Chondrocyte (in vitro differentiated cells): ENCODE data around the gene CFAP141. TPM values are rescaled to one million over a fixed set of nuclear protein-coding genes. Genes with fewer than 3 reads are reported as not detected.

Experiments
- DNase-seq: peaks from one replicate; pipeline ENCODE4 v3.0.0; 2021; ENCODE audit warnings: mixed read lengths, low spot score
- H3K27ac Mint-ChIP-seq: one replicate; pipeline ENCODE4 v1.8.0; 2021; ENCODE audit warnings: mild to moderate bottlenecking, moderate library complexity, mixed read lengths; ENCODE audit not compliant: unreplicated experiment
- H3K27me3 Mint-ChIP-seq: 2 replicates; pipeline ENCODE4 v1.8.0; 2021; ENCODE audit warnings: low read depth, mixed read lengths
- H3K36me3 Mint-ChIP-seq: 2 replicates; pipeline ENCODE4 v1.8.0; 2021; ENCODE audit warnings: low read depth, mixed read lengths
- H3K4me1 Mint-ChIP-seq: 2 replicates; pipeline ENCODE4 v1.8.0; 2021; ENCODE audit warnings: low read depth, mild to moderate bottlenecking, mixed read lengths
- H3K4me3 Mint-ChIP-seq: one replicate; pipeline ENCODE4 v1.8.0; 2021; ENCODE audit warnings: mild to moderate bottlenecking, moderate library complexity, mixed read lengths; ENCODE audit not compliant: unreplicated experiment
- H3K9me3 Mint-ChIP-seq: 2 replicates; pipeline ENCODE4 v1.8.0; 2021; ENCODE audit warnings: low read depth, mixed read lengths
- total RNA-seq: library from RNA; stranded (reverse); gene quantifications from 3 replicates; pipeline ENCODE4 v1.2.1, GENCODE V29; 2021
- TF ChIP-seq, protein P1 (sequence below): fragments of 200-600 bp; sonication (generic); IDR thresholded peaks from 2 replicates; pipeline ENCODE4 v1.5.0; 2021; ENCODE audit warnings: antibody characterized with exemption, mild to moderate bottlenecking, moderate library complexity

Gene CFAP141
- total RNA-seq, 1 donor from 2014 or later = not detected

DNA sequence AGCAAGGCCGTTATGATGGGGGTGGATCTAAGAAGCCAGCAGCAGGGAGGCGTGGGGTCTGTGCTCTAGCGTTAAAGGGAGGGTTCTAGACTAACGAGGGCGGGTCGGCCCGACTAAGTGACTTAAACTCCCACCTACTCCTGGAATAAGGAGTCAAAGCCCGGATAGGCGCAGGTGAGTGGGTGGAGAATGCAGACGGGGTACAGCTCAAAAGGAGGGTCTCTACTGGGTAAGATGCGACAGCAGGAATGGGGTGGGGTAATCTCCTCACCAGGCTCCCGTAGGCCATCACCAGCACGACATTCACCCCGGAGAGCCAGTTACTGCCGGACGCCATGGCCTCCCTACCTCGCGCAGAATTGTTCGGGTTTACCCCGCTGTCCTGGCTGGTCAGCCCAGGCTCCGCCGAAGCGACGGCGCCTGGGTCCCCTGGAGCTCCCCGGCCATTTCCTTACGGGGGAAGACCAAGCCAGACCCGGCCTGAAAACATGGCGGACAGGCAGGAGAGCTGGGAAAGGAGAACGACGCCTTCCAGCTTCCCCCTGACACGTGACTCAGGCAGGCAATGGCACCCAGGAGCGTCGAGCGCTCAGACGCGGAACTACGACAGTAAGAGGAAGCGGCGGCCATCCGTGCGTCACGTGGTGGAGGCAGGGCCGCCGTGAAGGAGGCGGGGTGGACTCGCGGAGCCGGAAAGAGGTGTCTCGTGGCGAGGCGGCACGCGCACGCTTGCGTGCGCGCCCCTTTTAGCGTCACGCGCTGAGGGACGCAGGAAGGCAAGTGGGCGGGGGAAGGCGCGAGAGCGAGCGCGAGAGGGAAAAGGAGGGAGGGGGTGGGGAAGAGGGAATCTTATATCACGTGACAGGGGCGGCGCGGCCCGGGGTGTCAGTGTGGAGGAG is 14.2 kb upstream of the CFAP141 start, which contains the start of gene UBAP2L:
Gene UBAP2L, plus strand, starts transcription at position 885 of the 899 bp plus-strand sequence. CDS start 4,169 bp downstream, outside the sequence.
- no peaks in the 10 kb centered on the region for H3K9me3 Mint-ChIP-seq
- peak; percentile 100 for DNase-seq
- peak within 1 kb of the TSS; percentile 100 for H3K27ac Mint-ChIP-seq
- peaks cover 60% of the 10 kb centered on the region for H3K4me1 Mint-ChIP-seq
- peak within 1 kb of the TSS; percentile 97 for H3K4me3 Mint-ChIP-seq
- peaks cover 11% of the 10 kb centered on the region for H3K36me3 Mint-ChIP-seq
- TF ChIP-seq, protein P1, sequence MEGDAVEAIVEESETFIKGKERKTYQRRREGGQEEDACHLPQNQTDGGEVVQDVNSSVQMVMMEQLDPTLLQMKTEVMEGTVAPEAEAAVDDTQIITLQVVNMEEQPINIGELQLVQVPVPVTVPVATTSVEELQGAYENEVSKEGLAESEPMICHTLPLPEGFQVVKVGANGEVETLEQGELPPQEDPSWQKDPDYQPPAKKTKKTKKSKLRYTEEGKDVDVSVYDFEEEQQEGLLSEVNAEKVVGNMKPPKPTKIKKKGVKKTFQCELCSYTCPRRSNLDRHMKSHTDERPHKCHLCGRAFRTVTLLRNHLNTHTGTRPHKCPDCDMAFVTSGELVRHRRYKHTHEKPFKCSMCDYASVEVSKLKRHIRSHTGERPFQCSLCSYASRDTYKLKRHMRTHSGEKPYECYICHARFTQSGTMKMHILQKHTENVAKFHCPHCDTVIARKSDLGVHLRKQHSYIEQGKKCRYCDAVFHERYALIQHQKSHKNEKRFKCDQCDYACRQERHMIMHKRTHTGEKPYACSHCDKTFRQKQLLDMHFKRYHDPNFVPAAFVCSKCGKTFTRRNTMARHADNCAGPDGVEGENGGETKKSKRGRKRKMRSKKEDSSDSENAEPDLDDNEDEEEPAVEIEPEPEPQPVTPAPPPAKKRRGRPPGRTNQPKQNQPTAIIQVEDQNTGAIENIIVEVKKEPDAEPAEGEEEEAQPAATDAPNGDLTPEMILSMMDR = no peak
- no peaks in the 10 kb centered on the region for H3K27me3 Mint-ChIP-seq

DNA sequence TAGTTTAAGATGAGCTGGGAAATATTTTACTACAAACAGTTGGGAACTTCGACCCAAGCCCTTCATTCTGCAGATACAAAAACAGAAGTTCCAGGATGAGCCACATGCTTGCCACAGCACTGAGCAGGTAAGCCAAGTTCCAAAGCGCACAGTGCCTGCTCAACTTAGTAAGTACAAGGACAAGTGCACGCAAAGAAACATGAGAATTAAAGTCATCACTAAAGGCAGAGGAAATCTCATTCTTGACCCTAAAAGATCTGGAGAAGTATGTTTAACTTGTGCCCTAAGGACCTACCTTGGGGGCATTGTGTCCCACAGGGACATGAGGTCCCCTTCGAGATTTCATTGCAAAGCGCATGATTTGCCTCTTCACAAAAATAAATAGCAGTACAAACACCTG is 13.4 kb upstream of the CFAP141 start:
- Mint-ChIP-seq H3K27ac (peak overlapping the region; percentile 100), H3K4me1 (peaks cover 52% of the 10 kb centered on the region), H3K9me3 (no peaks in the 10 kb centered on the region), H3K27me3 (no peaks in the 10 kb centered on the region), H3K4me3 (peak overlapping the region; percentile 97), H3K36me3 (peaks cover 11% of the 10 kb centered on the region)
- DNase-seq = no peak
- TF ChIP-seq, protein P1 = no peak

DNA sequence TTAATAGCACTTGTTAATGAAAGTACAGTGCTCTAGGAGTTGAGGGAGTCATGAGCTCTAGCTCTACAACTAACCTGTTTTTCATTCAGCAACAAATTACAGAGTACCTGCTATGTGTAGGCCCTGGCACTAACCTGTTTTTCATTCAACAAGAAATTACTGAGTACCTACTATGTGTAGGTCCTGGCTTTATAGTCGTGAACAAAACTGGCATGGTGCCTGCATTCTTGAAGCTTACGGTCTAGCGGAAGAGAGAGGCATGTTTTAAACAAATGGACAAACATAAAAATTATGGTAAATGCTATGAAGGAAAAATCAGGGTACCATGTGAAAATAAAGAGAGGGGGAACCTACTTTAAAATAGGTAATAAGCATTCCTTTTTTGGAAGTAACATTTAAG is 12.4 kb upstream of the CFAP141 start:
- TF ChIP-seq, protein P1 = no peak
- H3K27me3 Mint-ChIP-seq = no peaks in the 10 kb centered on the region
- no peak for DNase-seq
- peak overlapping the region; percentile 97 for H3K4me3 Mint-ChIP-seq
- no peak overlapping the region for H3K27ac Mint-ChIP-seq
- H3K36me3 Mint-ChIP-seq = peaks cover 16% of the 10 kb centered on the region
- no peaks in the 10 kb centered on the region for H3K9me3 Mint-ChIP-seq
- H3K4me1 Mint-ChIP-seq = peaks cover 45% of the 10 kb centered on the region

DNA sequence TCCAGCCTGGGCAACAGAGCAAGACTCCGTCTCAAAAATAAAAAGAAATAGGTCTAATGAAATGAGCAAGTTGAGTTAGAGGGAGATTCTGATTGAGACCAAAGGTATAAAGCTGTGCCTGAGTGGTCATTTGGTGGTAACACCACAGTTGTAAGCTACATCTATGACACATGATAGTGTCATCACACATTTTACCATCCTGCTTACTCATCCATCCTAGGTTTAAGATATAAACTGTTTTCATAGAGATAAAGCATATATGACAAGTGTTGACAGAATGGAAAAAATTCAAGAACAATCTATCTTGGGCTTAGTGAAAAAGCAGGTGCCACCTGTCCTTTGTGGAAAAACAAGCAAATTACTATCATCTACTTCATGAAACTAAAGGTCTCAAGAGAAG is 7.1 kb upstream of the CFAP141 start:
- Mint-ChIP-seq H3K4me3 (no peak overlapping the region), H3K4me1 (peaks cover 13% of the 10 kb centered on the region), H3K9me3 (no peaks in the 10 kb centered on the region), H3K27ac (no peak overlapping the region), H3K27me3 (no peaks in the 10 kb centered on the region), H3K36me3 (peaks cover 27% of the 10 kb centered on the region)
- no peak for DNase-seq
- TF ChIP-seq, protein P1 = no peak

DNA sequence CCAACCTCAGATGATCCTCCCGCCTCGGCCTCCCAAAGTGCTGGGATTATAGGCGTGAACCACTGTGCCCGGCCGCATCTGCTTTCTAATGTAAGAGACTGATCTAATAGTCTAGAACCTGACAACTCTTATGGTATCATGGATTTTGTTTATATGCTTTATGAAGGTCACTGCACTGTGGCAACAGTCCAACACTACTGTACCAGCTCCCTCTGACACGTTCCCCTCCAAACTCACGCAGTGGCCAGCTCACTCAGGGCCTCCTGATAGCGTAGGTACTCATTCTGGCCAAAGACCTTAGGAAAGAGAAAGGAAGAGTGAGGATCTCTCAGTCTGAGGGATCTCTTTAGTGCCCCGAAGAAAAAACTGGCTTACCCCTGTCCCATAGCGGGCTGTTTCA is 6.0 kb upstream of the CFAP141 start:
- Mint-ChIP-seq H3K9me3 (no peaks in the 10 kb centered on the region), H3K36me3 (peaks cover 28% of the 10 kb centered on the region), H3K27ac (no peak overlapping the region), H3K4me1 (peaks cover 3% of the 10 kb centered on the region), H3K27me3 (no peaks in the 10 kb centered on the region), H3K4me3 (no peak overlapping the region)
- DNase-seq = no peak
- TF ChIP-seq, protein P1 = no peak
